Endothelial cell of umbilical vein (primary cell): ENCODE data around the gene CA14. TPM values are rescaled to one million over a fixed set of nuclear protein-coding genes. Genes with fewer than 3 reads are reported as not detected.

Experiments
- BruUV-seq: library from RNA; stranded (reverse); fragments of 400-500 nt; replicated peaks from 2 replicates; lab custom pipeline; 2021; lab: Mats Ljungman, UMichigan
- CTCF ChIA-PET: fragments of 300-600, 350-600 bp; sonication (Branson Sonifier 250); formaldehyde crosslinking; loops from one replicate; lab custom pipeline; 2021; ENCODE audit warnings: antibody characterized with exemption, inconsistent platforms; lab: Charles Lee
- POLR2A ChIA-PET: fragments of 300-600, 350-600 bp; sonication (Branson Sonifier 250); formaldehyde crosslinking; loops from one replicate; lab custom pipeline; 2021; ENCODE audit warnings: antibody characterized with exemption, inconsistent platforms; lab: Charles Lee
- DNase-seq: peaks from one replicate; pipeline ENCODE4 v3.0.0-alpha.2; 2011; ENCODE audit warnings: low read depth, low spot score
- FAIRE-seq: peaks from 2 replicates; lab custom pipeline; 2011; peaks lifted over from hg19 to GRCh38; lab: Jason Lieb, UNC
- H2AFZ ChIP-seq: 2 replicates; pipeline ENCODE4 v1.6.0; 2012; ENCODE audit warnings: low read depth, low read length, control low read depth, inconsistent platforms
- H3K27ac ChIP-seq: 2 replicates; pipeline ENCODE4 v1.5.1; 2011; ENCODE audit warnings: low read depth, mild to moderate bottlenecking, control low read depth, low read length, moderate library complexity; ENCODE audit not compliant: insufficient read depth
- H3K27me3 ChIP-seq, 2 experiments: 2 replicates each; pipeline versions ENCODE4 v1.6.0 to v1.6.1; 2011; ENCODE audit warnings: low read length in 2 of 2, mixed read lengths in 1 of 2; ENCODE audit not compliant: control insufficient read depth in 2 of 2, insufficient read depth in 2 of 2
- H3K36me3 ChIP-seq, 2 experiments: 2 replicates in 1 of 2; 3 replicates in 1 of 2; pipeline ENCODE4 v1.5.1; 2011; ENCODE audit warnings: low read length in 2 of 2, mild to moderate bottlenecking in 1 of 2, moderate library complexity in 1 of 2; ENCODE audit not compliant: control insufficient read depth in 2 of 2, insufficient read depth in 2 of 2; ENCODE audit errors: extremely low read depth in 1 of 2
- H3K4me1 ChIP-seq: 3 replicates; pipeline ENCODE4 v1.5.1; 2011; ENCODE audit warnings: mild to moderate bottlenecking, low read length; ENCODE audit not compliant: control insufficient read depth, insufficient read depth; ENCODE audit errors: extremely low read depth
- H3K4me2 ChIP-seq: 2 replicates; pipeline ENCODE4 v1.6.1; 2011; ENCODE audit warnings: low read length, control low read depth, mixed read lengths; ENCODE audit not compliant: insufficient read depth
- H3K4me3 ChIP-seq, 3 experiments: fragments of 200-600 bp in 1 of 3; sonication (generic), shearing (Covaris generic) in 1 of 3; replicated peaks in 1 of 3; 2 replicates each; pipeline ENCODE4 v1.5.1; 2011 to 2016; ENCODE audit warnings: control low read depth in 3 of 3, low read length in 3 of 3, mild to moderate bottlenecking in 2 of 3, inconsistent platforms in 1 of 3, low read depth in 1 of 3, moderate library complexity in 1 of 3; ENCODE audit not compliant: insufficient read depth in 1 of 3
- H3K79me2 ChIP-seq: 2 replicates; pipeline ENCODE4 v1.6.0; 2012; ENCODE audit warnings: low read length, inconsistent platforms; ENCODE audit not compliant: control insufficient read depth, insufficient read depth
- H3K9ac ChIP-seq: replicated peaks from 2 replicates; pipeline ENCODE3; 2011; ENCODE audit warnings: low read length, control low read depth; ENCODE audit not compliant: insufficient read depth; ENCODE audit errors: extremely low read depth
- H3K9me1 ChIP-seq: replicated peaks from 3 replicates; pipeline ENCODE4 v1.6.0; 2011; ENCODE audit warnings: mild to moderate bottlenecking, low read length; ENCODE audit not compliant: control insufficient read depth, insufficient read depth; ENCODE audit errors: extremely low read depth
- H3K9me3 ChIP-seq: replicated peaks from 2 replicates; pipeline ENCODE4 v1.5.1; 2012; ENCODE audit warnings: low read length, inconsistent platforms; ENCODE audit not compliant: control insufficient read depth, insufficient read depth
- H4K20me1 ChIP-seq: replicated peaks from 2 replicates; pipeline ENCODE3; 2011; ENCODE audit warnings: mild to moderate bottlenecking, low read length; ENCODE audit not compliant: control insufficient read depth, insufficient read depth; ENCODE audit errors: extremely low read depth
- CTCF ChIP-seq, 2 donors: IDR thresholded peaks; 1 replicate in 1 of 2; 2 replicates in 1 of 2; pipeline ENCODE4 v1.5.1; 2011; ENCODE audit warnings: low read length in 2 of 2, mild to moderate bottlenecking in 2 of 2, moderate library complexity in 2 of 2, control low read depth in 1 of 2, inconsistent platforms in 1 of 2, low read depth in 1 of 2; ENCODE audit not compliant: insufficient read depth in 1 of 2; ENCODE audit errors: extremely low read depth in 1 of 2
- EZH2 ChIP-seq: IDR thresholded peaks from 2 replicates; pipeline ENCODE4 v1.6.1; 2012; ENCODE audit warnings: borderline replicate concordance, low read depth, mild to moderate bottlenecking, moderate library complexity, low read length, inconsistent platforms; ENCODE audit not compliant: severe bottlenecking
- FOS ChIP-seq: IDR thresholded peaks from 2 replicates; pipeline ENCODE4 v1.6.1; 2011; ENCODE audit warnings: mild to moderate bottlenecking, low read length, moderate library complexity, borderline replicate concordance; ENCODE audit not compliant: insufficient read depth
- GATA2 ChIP-seq: IDR thresholded peaks from 2 replicates; pipeline ENCODE4 v1.7.0; 2011; ENCODE audit warnings: low read depth, mild to moderate bottlenecking, moderate library complexity, mixed read lengths, low read length; ENCODE audit not compliant: insufficient read length, insufficient read depth
- JUN ChIP-seq: IDR thresholded peaks from 2 replicates; pipeline ENCODE4 v1.6.1; 2011; ENCODE audit warnings: borderline replicate concordance, low read depth; ENCODE audit not compliant: insufficient read length, insufficient read depth
- MAX ChIP-seq: IDR thresholded peaks from 2 replicates; pipeline ENCODE4 v1.6.1; 2011; ENCODE audit not compliant: insufficient read depth, insufficient read length
- MYC ChIP-seq: IDR thresholded peaks from one replicate; pipeline ENCODE4 v1.6.1; 2011; ENCODE audit warnings: mild to moderate bottlenecking, low read depth, low read length
- POLR2A ChIP-seq: IDR thresholded peaks from 2 replicates; pipeline ENCODE4 v1.6.1; 2012; ENCODE audit warnings: low read depth, mild to moderate bottlenecking, control low read depth, low read length
- POLR2AphosphoS5 ChIP-seq: IDR thresholded peaks from 2 replicates; pipeline ENCODE4 v1.6.1; 2012; ENCODE audit warnings: low read depth, mild to moderate bottlenecking, control low read depth, low read length, moderate library complexity; ENCODE audit not compliant: insufficient read depth
- dilution Hi-C: fragments of 300-500 bp; cut with MboI; formaldehyde crosslinking; loops from one replicate; pipeline ENCODE4 v1.15.0; 2019; ENCODE audit warnings: low sequenced_read_pairs; ENCODE audit not compliant: extremely low pct_ligation_motif_present
- intact Hi-C: fragments of 100-400 bp; cut with micrococcal nuclease; formaldehyde crosslinking; loops from one replicate; pipeline ENCODE4 v1.10.0; 2022
- polyA plus RNA-seq, 4 experiments: library from polyadenylated mRNA; depleted of rRNA in 3 of 4; stranded (reverse) in 3 of 4; unstranded in 1 of 4; fragments of >200 nt; gene quantifications; 2 replicates each; pipeline versions ENCODE4 v1.2.1 to v1.2.3, GENCODE V29; 2011 to 2012; ENCODE audit warnings: missing spikeins in 1 of 4
- total RNA-seq: library from RNA; stranded (reverse); gene quantifications from 2 replicates; pipeline ENCODE4 v1.2.3, GENCODE V29; 2021

The CA14 gene
- total and polyA plus RNA-seq, 2 donors (not counting 3 experiments of a cell fraction or from before 2014, with no cell fraction given), result not detected

GRCh38 chr1:150212070-150212469, 45.5 kb upstream of the CA14 start:
- H3K9me3 ChIP-seq, result no peaks in the 10 kb centered on the region

More at GRCh38 chr1:150212070-150212469, 45.5 kb upstream of the CA14 start:
- no peak overlapping the region for H3K27ac ChIP-seq
- ChIA-PET POLR2A (no interaction called here), CTCF (no interaction called here)
- intact Hi-C loops (no loop called here), dilution Hi-C loops (no loop called here)
- no TSS peak for BruUV-seq
- no peaks in the 10 kb centered on the region for H4K20me1 ChIP-seq
- no peak overlapping the region for H2AFZ ChIP-seq
- TF ChIP-seq JUN (no peak), FOS (no peak), EZH2 (no peak), POLR2AphosphoS5 (no peak), MAX (no peak), POLR2A (no peak), CTCF (IDR thresholded peaks at IDR 0.05; ENCODE audit: extremely low read depth in 1 of 2, insufficient read depth in 1 of 2, low read depth in 1 of 2, low read length in 2 of 2) (no peak), MYC (no peak), GATA2 (no peak)
- no peaks in the 10 kb centered on the region for H3K9me1 ChIP-seq
- no peaks in the 10 kb centered on the region for H3K36me3 ChIP-seq
- H3K4me3 ChIP-seq, result no peak overlapping the region
- H3K4me2 ChIP-seq, result no peak overlapping the region
- H3K27me3 ChIP-seq, result no peaks in the 10 kb centered on the region
- DNase-seq (no peak), FAIRE-seq (no peak)
- H3K9ac ChIP-seq, result no peak overlapping the region
- H3K4me1 ChIP-seq, result peaks cover 2% of the 10 kb centered on the region
- no peaks in the 10 kb centered on the region for H3K79me2 ChIP-seq
